K562 (cell line): ENCODE measurements around the gene AMZ1. TPM values are rescaled to one million over a fixed set of nuclear protein-coding genes. Genes with fewer than 3 reads are reported as not detected.
A peak's percentile ranks its signal among the peaks of the same experiment; 100 is the strongest.

Experiments used
- ATAC-seq: fragments of 200-7000 bp; cut with Tn5 transposase; 3 replicates; pipeline ENCODE4 v1.9.1; 2020; ENCODE audit warnings: moderate library complexity
- BruUV-seq: library from RNA; stranded (reverse); fragments of 400-500 nt; replicated peaks from 2 replicates; lab custom pipeline; 2021; lab: Mats Ljungman, UMichigan
- CTCF ChIA-PET: fragments of 300-600 bp; formaldehyde crosslinking; extraction: SDS; loops from one replicate; lab custom pipeline; 2021; ENCODE audit warnings: low intra/inter-chr PET ratio; lab: Yijun Ruan, JAX
- POLR2A ChIA-PET: fragments of 300-600, 350-650 bp; sonication (Branson Sonifier 250); formaldehyde crosslinking; extraction: SDS; loops from one replicate; lab custom pipeline; 2021; ENCODE audit warnings: antibody characterized with exemption, inconsistent platforms; lab: Yijun Ruan, JAX
- DNase-seq, 4 experiments: peaks; one replicate each; pipeline versions ENCODE4 v3.0.0 to v3.0.0-alpha.2; 2011 to 2018; ENCODE audit warnings: low spot score in 3 of 4, mixed read lengths in 3 of 4; ENCODE audit errors: extremely low read depth in 1 of 4
- FAIRE-seq: peaks from 2 replicates; lab custom pipeline; 2011; peaks lifted over from hg19 to GRCh38; lab: Jason Lieb, UNC
- H2AFZ ChIP-seq: 2 replicates; pipeline ENCODE4 v1.6.0; 2011; ENCODE audit warnings: low read depth, low read length, control low read depth, inconsistent platforms
- H3K27ac ChIP-seq: fragments of 200-600 bp; 3 replicates; pipeline ENCODE4 v1.8.0; 2011; ENCODE audit warnings: low read depth, mild to moderate bottlenecking, control low read depth, inconsistent platforms, low read length, moderate library complexity, mixed read lengths; ENCODE audit errors: extremely low read depth
- H3K27me3 ChIP-seq, 2 experiments: fragments of 300-600 bp in 1 of 2; 2 replicates in 1 of 2; 3 replicates in 1 of 2; pipeline versions ENCODE4 v1.6.0 to v1.8.0; 2011; ENCODE audit warnings: inconsistent platforms in 2 of 2, low read length in 2 of 2, mild to moderate bottlenecking in 1 of 2, mixed read lengths in 1 of 2, moderate library complexity in 1 of 2; ENCODE audit not compliant: control insufficient read depth in 2 of 2, insufficient read depth in 2 of 2
- H3K36me3 ChIP-seq: fragments of 300-600 bp; 3 replicates; pipeline ENCODE4 v1.8.0; 2011; ENCODE audit warnings: mild to moderate bottlenecking, low read length, inconsistent platforms; ENCODE audit not compliant: control insufficient read depth, insufficient read depth
- H3K4me1 ChIP-seq, 2 experiments: fragments of 200-600 bp in 1 of 2; replicated peaks in 1 of 2; 2 replicates in 1 of 2; 3 replicates in 1 of 2; pipeline versions ENCODE4 v1.5.1 to v1.8.0; 2011; ENCODE audit warnings: inconsistent platforms in 2 of 2, low read length in 2 of 2, mild to moderate bottlenecking in 1 of 2, mixed read lengths in 1 of 2, moderate library complexity in 1 of 2; ENCODE audit not compliant: control insufficient read depth in 2 of 2, insufficient read depth in 2 of 2
- H3K4me2 ChIP-seq: 2 replicates; pipeline ENCODE4 v1.6.1; 2011; ENCODE audit warnings: low read length, control low read depth, inconsistent platforms, mixed read lengths; ENCODE audit not compliant: insufficient read depth
- H3K4me3 ChIP-seq: fragments of 200-600 bp; sonication (generic), shearing (Covaris generic); 2 replicates; pipeline ENCODE4 v1.5.1; 2016; ENCODE audit warnings: control low read depth, inconsistent platforms
- H3K79me2 ChIP-seq: fragments of 200-600 bp; 3 replicates; pipeline ENCODE4 v1.8.0; 2011; ENCODE audit warnings: low read length, inconsistent platforms; ENCODE audit not compliant: control insufficient read depth, insufficient read depth
- H3K9ac ChIP-seq, 2 experiments: 2 replicates each; pipeline versions ENCODE4 v1.6.0 to v1.6.1; 2011; ENCODE audit warnings: low read depth in 2 of 2, low read length in 2 of 2, control low read depth in 1 of 2, inconsistent platforms in 1 of 2, mild to moderate bottlenecking in 1 of 2, mixed read lengths in 1 of 2; ENCODE audit not compliant: insufficient read depth in 1 of 2
- H3K9me1 ChIP-seq: one replicate; pipeline ENCODE4 v1.6.0; 2011; ENCODE audit warnings: inconsistent platforms, mild to moderate bottlenecking, low read length, moderate library complexity; ENCODE audit not compliant: control insufficient read depth, insufficient read depth
- H3K9me3 ChIP-seq: replicated peaks from 2 replicates; pipeline ENCODE4 v1.5.1; 2011; ENCODE audit warnings: low read depth, low read length, inconsistent platforms; ENCODE audit not compliant: control insufficient read depth, insufficient read depth
- H4K20me1 ChIP-seq: replicated peaks from 2 replicates; pipeline ENCODE4 v1.6.1; 2011; ENCODE audit warnings: low read length, inconsistent platforms, mixed read lengths; ENCODE audit not compliant: control insufficient read depth, insufficient read depth
- BRCA1 ChIP-seq, 2 experiments: fragments of 450-650 bp in 1 of 2; sonication (generic) in 1 of 2; formaldehyde crosslinking in 1 of 2; IDR thresholded peaks; 2 replicates each; pipeline versions ENCODE4 v1.5.0 to v1.6.1; 2017 to 2020; ENCODE audit warnings: mild to moderate bottlenecking in 1 of 2, missing genetic modification reagents in 1 of 2
- PTTG1 ChIP-seq: fragments of 450-650 bp; IDR thresholded peaks from 2 replicates; pipeline ENCODE4 v1.6.1; 2016; ENCODE audit warnings: low read depth, mild to moderate bottlenecking, missing genetic modification characterization, missing compliant biosample characterization
- SAP30 ChIP-seq: fragments of 200-600 bp; sonication (generic); IDR thresholded peaks from 2 replicates; pipeline ENCODE4 v1.6.1; 2012; ENCODE audit warnings: borderline replicate concordance, low read depth, mild to moderate bottlenecking, moderate library complexity, low read length, control low read depth, inconsistent platforms; ENCODE audit not compliant: insufficient read depth, poor library complexity, severe bottlenecking
- WGBS: fragments of 100-300 bp; shearing (Covaris generic); methylation state at CpG from one replicate; pipeline ENCODE4 v1.1.6; 2016; ENCODE audit warnings: low coverage, mixed read lengths; ENCODE audit not compliant: insufficient coverage; ENCODE audit errors: missing lambda C conversion rate; 5-methylcytosine and 5-hydroxymethylcytosine counted together
- in situ Hi-C: fragments of 300-500 bp; cut with MboI; formaldehyde crosslinking; loops from 4 replicates; pipeline ENCODE4 v1.15.0; 2018; ENCODE audit warnings: inconsistent platforms, mixed read lengths
- intact Hi-C: fragments of 100-400 bp; cut with micrococcal nuclease; formaldehyde crosslinking; loops from 2 replicates; pipeline ENCODE4 v1.14.2; 2022
- polyA plus RNA-seq, 8 experiments: library from polyadenylated mRNA; depleted of rRNA in 4 of 8; stranded (reverse) in 5 of 8; unstranded in 3 of 8; fragments of >200 nt; fragmentation: Nextera tagmentation in 2 of 8; fragmentation: Illumina TruSeq in 1 of 8; extraction: Ambion mirVana in 2 of 8; extraction: Trizol in 1 of 8; gene quantifications; 2 replicates each; pipeline versions ENCODE4 v1.2.1 to v1.2.3, GENCODE V29; 2011 to 2014; ENCODE audit warnings: inconsistent platforms in 1 of 8, missing spikeins in 1 of 8
- total RNA-seq, 7 experiments: library from RNA; depleted of rRNA in 6 of 7; stranded (reverse); fragments of >200 nt in 6 of 7; fragmentation: Illumina TruSeq in 2 of 7; extraction: Trizol in 2 of 7; gene quantifications; 2 replicates each; pipeline versions ENCODE4 v1.2.1 to v1.2.3, GENCODE V29; 2011 to 2021; ENCODE audit warnings: low replicate concordance in 1 of 7
- TF ChIP-seq, protein P1 (sequence below): sonication (generic); formaldehyde crosslinking; IDR thresholded peaks from 2 replicates; pipeline ENCODE4 v1.8.1; 2023; ENCODE audit warnings: mild to moderate bottlenecking, missing genetic modification reagents

Gene AMZ1
- total and polyA plus RNA-seq, 9 of the 15 experiments (the other 6 are each of a cell fraction or from before 2014, with no cell fraction given) = not detected

DNA sequence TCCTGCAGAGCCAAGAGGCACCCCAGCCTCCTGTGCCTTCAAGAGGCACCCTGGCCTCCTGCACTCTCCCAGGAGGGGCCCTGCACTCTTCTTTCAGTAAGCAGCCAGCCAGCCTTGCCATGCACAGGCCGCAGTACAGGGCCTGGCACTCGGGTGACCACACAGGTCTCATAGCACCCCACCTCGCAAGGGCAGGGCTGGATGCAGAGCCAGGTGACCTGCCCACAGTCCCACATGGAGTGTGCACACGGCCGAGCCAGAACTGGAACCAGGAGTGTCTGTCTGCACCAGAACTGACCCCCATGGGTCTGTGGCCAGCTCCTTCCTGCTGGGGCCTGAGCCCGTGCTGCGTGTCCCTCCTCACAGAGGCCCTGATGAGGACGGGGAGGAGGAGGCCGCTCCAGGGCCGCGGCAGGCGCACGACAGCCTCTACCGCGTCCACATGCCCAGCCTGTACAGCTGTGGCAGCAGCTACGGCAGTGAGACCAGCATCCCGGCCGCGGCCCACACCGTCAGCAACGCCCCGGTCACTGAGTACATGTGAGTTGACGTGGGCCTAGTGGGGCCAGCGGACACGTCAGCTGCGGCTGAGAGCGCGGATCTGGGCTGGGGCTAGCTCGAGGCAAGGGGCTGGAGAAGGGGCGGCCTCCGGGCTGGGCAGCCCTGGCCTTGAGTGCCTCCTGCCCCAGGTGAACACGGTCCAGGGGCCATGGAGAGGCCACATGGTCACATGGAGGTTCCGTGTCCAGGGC lies 29.9 kb upstream of the AMZ1 start:
- intact Hi-C loops (loop anchor here (10.0 kb wide), 1 partner anchor 93 kb away; no protein-coding TSS in a partner anchor), in situ Hi-C loops (no loop called here)
- no peak overlapping the region for H3K4me3 ChIP-seq
- TF ChIP-seq PTTG1 = no peak
- TF ChIP-seq BRCA1 (IDR thresholded peaks at IDR 0.05) = no peak
- no peak for TF ChIP-seq BRCA1 (CRISPR knock-in tag; IDR thresholded peaks at IDR 0.05)
- no peak for TF ChIP-seq SAP30
- TF ChIP-seq, protein P1, sequence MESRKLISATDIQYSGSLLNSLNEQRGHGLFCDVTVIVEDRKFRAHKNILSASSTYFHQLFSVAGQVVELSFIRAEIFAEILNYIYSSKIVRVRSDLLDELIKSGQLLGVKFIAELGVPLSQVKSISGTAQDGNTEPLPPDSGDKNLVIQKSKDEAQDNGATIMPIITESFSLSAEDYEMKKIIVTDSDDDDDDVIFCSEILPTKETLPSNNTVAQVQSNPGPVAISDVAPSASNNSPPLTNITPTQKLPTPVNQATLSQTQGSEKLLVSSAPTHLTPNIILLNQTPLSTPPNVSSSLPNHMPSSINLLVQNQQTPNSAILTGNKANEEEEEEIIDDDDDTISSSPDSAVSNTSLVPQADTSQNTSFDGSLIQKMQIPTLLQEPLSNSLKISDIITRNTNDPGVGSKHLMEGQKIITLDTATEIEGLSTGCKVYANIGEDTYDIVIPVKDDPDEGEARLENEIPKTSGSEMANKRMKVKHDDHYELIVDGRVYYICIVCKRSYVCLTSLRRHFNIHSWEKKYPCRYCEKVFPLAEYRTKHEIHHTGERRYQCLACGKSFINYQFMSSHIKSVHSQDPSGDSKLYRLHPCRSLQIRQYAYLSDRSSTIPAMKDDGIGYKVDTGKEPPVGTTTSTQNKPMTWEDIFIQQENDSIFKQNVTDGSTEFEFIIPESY = peak; percentile 71
- no peaks in the 10 kb centered on the region for H3K36me3 ChIP-seq
- ChIA-PET POLR2A (interaction anchor here (0.6 to 1.0 kb wide), 3 partner anchors 26 to 1409 kb away, joined by 3 to 4 read pairs (median 4); partner anchors contain the start of gene TTYH3), CTCF (no interaction called here)
- peaks cover 3% of the 10 kb centered on the region for H3K9me1 ChIP-seq
- H3K4me2 ChIP-seq = no peak overlapping the region
- H3K4me1 ChIP-seq = peaks cover 4 to 60% of the 10 kb centered on the region in 2 experiments
- FAIRE-seq (no peak), DNase-seq (no peak), ATAC-seq (no peak)
- peaks cover 2 to 17% of the 10 kb centered on the region in 2 experiments; a peak in 2 of 5 replicates for H3K27me3 ChIP-seq
- no TSS peak for BruUV-seq
- WGBS = 36% methylated on average over 24 of the region's 33 CpGs
- H4K20me1 ChIP-seq = peaks cover 5% of the 10 kb centered on the region; the same call in 1 of the 2 replicates
- no peak overlapping the region for H2AFZ ChIP-seq
- H3K9ac ChIP-seq = no peak overlapping the region; a peak in 1 of 4 replicates
- H3K27ac ChIP-seq = no peak overlapping the region
- H3K79me2 ChIP-seq = no peaks in the 10 kb centered on the region
- H3K9me3 ChIP-seq = no peaks in the 10 kb centered on the region
